ENCODE data around the gene STXBP3.

- TF ChIP-seq CTCF (IDR thresholded peaks at IDR 0.05) (no peak), POLR2A (IDR thresholded peaks at IDR 0.05) (no peak)
Measured at GRCh38 chr1:108799001-108799400, 52.5 kb downstream of the STXBP3 start.

All from uterus (tissue), 2 donors.